GM11168 (cell line): ENCODE data around the gene LATS2.

Experiments used
- in situ Hi-C: fragments of 300-500 bp; cut with MboI; formaldehyde crosslinking; loops from one replicate; pipeline ENCODE4 v1.12.0; 2022; ENCODE audit warnings: low sequenced_read_pairs; ENCODE audit not compliant: unreplicated experiment

The LATS2 gene

GRCh38 chr13:21048901-21049698 is 12.3 kb downstream of the LATS2 start:
- in situ Hi-C loops: no loop called here

GRCh38 chr13:21047591-21048282 is 13.6 kb downstream of the LATS2 start:
- in situ Hi-C loops: no loop called here

GRCh38 chr13:21047087-21047486 is 14.3 kb downstream of the LATS2 start:
- in situ Hi-C loops: no loop called here

- in situ Hi-C loops: no loop called here
Measured at GRCh38 chr13:21046203-21046602, 15.2 kb downstream of the LATS2 start.

DNA sequence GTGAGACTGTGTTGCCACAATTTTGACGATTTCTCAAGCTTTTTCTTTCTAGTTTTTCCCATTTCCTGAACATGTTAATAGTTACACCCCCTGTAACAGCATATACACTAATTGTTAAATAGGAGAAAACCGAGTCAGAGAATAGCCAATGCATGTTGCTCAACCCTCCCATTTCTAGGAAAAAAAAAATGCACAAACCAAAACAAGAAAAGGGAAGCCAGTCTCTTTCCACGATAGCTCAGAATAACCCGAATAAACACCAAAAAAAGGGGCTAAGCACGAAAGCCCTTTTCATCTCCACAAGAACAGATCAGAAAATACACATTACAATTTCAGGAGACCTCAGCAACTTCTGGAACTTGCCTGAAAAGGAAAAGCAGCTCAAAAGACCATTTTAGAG is 16.3 kb downstream of the LATS2 start:
- in situ Hi-C loops: no loop called here

GRCh38 chr13:21043898-21044297 is 17.5 kb downstream of the LATS2 start:
- in situ Hi-C loops: no loop called here

- in situ Hi-C loops: no loop called here
Measured at GRCh38 chr13:21040120-21040826, 21.1 kb downstream of the LATS2 start.

DNA sequence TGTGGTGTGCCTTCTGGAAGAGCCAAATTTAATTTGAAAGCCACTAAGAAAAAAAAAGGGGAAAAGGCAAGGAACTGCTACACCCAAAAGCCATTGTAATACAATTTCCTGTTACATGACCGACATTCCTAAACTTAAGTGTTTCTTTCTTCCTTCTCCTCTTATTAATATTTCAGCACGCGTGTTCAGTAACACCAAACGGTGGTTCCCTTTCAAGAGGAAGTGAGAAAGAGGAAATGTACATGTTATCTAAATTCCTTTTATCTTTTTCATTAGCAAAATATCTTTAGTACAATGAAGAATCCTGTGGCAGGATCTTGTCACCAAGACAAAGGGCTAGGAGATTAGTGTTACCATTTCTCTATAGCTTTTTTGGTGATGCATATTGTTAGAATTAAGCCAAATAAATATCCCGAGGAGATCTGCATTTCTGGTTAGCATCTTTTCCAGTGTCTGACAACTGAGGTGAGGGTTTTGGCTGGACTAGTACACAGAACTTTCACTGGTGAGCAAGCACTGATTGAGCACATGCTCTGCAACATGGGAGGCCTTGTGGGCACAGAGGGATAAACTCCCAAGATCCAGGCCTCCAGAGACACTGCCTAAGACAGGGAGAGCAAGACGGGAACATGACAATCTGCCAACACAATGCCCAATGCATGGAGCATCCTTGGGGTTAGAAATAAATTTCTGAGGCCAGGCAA is 22.1 kb downstream of the LATS2 start:
- in situ Hi-C loops: no loop called here

- in situ Hi-C loops: no loop called here
Measured at GRCh38 chr13:21037656-21038055, 23.7 kb downstream of the LATS2 start.

- in situ Hi-C loops: no loop called here
Measured at GRCh38 chr13:21035498-21035897, 25.9 kb downstream of the LATS2 start.

GRCh38 chr13:21034603-21035191 is 26.7 kb downstream of the LATS2 start:
- in situ Hi-C loops: no loop called here

DNA sequence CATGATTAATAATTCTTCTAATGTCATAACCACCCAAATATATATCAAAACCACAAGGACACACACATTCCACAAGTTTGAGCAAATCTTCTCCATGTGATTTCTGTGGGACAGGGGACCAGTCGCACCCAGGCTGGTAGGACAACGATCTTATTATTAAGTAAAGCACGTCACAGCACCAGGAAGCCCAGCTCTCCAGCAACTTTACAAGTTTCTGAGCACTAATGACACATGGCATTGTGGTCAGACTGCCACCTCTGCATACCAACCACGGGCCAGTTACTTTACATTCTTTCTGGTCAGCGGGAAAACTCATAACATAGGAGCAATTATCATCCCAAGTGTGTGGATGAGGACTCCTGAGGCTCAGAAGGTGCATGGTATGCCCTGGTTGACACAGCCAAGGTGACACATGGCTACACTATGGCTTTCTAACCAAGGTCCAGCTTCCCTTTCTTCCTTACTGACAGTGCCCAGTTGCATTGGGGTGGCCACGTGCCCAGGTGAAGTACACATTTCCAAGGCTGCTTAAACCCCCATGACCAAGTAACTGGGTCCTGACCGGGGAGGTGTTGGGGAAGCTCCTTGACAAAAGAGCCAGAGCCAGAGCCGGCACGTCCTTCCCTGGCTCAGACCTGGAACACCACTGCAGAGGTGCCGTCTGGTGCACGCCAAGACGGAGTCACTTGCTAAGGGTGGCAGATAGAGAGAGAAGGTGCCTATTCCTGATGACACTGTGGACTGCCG is 27.4 kb downstream of the LATS2 start:
- in situ Hi-C loops: no loop called here

GRCh38 chr13:21033212-21033840 is 28.1 kb downstream of the LATS2 start:
- in situ Hi-C loops: no loop called here

DNA sequence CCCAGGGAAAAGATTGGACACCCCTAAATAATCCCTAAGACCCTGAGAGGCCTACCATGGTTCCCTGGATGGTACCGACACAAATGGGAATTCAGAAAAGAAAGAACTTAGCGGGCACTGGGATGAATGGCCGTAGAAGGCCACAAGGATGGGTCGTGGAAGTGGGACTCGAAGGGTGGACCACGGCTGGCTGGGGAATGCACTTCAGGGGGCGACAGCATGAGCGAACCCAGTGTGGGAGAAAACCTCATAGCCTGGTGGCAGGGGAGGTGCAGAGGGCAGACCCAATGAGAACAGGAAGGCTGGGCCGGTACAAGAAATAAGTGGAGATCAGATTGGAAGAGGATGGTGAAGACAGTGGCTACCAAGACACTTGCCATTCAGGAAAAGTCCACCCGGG is 28.7 kb downstream of the LATS2 start:
- in situ Hi-C loops: no loop called here

GRCh38 chr13:21031594-21032275 is 29.7 kb downstream of the LATS2 start:
- in situ Hi-C loops: no loop called here

DNA sequence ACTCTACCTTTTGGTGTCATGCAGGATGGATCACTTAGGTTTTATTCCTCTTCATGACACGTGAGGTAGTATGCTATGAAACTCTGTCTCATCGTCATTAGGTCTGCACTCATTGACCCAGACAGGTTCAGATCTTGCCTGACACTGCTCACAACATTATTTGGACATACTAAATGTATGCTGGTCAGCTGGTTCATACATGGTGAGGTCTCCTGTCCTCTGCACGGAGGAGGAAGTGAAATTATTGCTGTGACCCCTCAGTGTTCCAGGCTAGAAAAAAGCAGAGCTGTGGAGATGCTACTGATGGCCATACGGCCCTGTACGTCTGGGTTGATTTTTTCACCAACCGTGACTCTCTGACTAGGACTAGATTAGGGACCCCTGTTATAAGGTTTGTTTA is 35.8 kb downstream of the LATS2 start:
- in situ Hi-C loops: no loop called here

DNA sequence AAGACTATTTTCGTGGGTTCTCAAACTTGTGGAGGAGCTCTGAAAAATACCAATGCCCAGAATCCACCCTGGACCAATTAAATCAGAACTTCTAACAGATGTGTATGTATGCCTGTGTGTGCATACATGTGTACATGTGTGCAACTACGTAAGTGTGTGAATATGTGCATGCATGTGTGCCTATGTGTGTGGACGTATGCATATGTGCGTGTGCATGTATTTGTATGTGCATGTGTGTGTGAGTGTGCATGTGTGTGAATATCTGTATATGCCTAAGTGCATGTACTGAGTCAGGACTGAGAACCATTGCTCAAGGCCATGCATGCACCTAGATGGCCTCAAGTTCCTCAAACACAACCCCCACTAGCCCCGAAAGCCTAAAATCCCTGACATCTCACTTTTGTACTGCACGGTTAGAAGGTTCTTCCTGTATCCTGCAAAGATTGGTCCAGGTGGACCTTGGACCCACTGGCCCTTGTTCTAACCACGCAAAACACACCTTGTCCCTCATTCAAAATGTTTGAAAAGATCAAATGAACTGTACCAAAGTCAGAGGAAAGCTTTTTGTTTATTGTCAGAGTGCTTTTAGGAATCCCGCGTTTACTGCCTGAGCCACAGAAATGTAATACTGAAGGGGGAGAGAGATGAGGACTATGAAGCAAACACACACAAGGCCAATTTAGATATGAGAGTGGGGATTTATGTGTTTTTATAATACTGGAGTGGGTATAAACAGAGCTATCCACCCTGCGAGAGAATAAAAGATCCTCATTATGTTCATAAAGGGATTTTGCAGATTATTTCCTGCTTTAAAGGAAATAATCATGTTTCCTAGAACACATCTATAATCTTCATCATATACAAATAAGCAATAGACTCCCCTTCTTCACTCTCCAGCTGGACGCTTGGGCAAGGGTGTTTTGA is 39.1 kb downstream of the LATS2 start:
- in situ Hi-C loops: no loop called here
